SH-SY5Y (cell line): Measurements from ENCODE around the gene NFATC2IP.

Source experiments
- GATA2 ChIP-seq: IDR thresholded peaks from 2 replicates; pipeline ENCODE4 v1.6.1; 2011; ENCODE audit warnings: mild to moderate bottlenecking, low read depth, low read length
- GATA3 ChIP-seq: IDR thresholded peaks from 2 replicates; pipeline ENCODE4 v1.6.1; 2011; ENCODE audit warnings: low read depth, mild to moderate bottlenecking, low read length, moderate library complexity

NFATC2IP gene

GRCh38 chr16:28935924-28936783 is 14.6 kb upstream of the NFATC2IP start:
- TF ChIP-seq GATA3 (no peak), GATA2 (no peak)

DNA sequence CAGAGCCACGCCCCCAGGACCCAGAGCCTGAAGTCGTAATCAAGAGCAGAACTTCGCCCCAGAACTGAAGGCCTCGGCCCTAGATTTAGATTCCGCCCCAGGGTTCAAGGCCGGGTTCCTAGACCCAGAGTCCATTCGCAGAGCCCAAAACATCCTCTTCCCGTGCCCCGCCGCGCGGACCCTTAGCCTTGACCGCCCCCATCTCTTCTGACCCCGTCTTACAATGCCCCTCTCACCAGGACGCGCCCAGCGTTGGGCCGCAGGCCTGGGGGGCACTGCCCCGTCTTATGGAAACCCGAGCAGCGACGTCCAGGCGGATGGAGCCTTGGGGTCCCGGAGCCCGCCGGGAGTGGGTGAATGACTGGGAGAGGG is 14.0 kb upstream of the NFATC2IP start:
- no peak for TF ChIP-seq GATA2
- no peak for TF ChIP-seq GATA3

- no peak for TF ChIP-seq GATA3
These were observed 13.4 kb upstream of the NFATC2IP start for GRCh38 chr16:28937222-28937876.

DNA sequence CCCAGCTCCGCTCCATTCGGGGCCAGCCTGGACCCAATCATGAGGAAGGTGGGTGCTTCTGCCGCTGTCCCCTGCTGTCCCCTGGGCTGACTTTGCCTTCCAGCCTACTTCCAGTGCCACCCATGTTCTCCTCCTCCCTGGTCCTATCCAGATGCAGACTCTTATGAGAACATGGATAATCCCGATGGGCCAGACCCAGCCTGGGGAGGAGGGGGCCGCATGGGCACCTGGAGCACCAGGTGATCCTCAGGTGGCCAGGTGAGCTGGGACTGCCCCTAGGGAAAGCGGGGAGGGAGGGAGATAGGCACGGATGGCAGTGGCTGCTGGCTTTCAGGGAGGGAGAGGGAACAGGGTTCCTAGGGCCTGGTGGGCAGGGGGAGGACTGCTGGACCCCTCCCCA is 12.0 kb upstream of the NFATC2IP start:
- TF ChIP-seq GATA2 (no peak), GATA3 (no peak)

DNA sequence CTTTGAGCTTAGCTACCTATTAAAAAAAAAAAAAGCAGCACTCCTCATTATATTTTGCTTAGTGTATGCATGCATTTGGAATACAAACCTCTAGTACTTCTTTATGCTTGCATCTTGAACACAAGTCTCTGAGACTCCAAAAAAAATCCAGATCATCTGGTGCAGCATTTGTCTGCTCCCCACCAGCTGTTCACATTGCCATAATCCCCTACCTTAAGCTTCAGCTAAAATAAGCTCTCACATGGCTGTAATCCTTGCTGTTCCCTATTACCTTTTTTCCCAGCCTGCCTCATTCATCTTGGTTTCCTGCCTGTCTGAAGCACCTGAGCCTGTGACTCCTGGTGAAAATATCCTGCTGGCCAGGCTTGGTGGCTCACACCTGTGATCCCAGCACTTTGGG is 7.5 kb upstream of the NFATC2IP start:
- no peak for TF ChIP-seq GATA2
- TF ChIP-seq GATA3: no peak

DNA sequence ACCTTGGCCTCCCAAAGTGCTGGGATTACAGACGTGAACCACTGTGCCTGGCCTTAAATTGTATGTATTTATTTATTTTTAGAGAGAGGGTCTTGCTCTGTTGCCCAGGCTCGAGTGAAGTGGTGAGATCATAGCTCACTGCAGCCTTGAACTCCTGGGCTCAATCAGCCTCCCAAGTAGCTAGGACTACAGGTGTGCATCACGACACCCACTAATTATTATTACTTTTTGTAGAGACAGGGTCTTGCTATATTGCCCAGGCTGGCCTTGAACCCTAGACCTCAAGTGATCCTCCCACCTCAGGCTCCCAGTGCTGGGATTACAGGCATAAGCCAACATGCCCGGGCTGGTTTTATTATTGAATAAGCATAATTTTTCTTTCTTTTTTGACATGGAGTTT is 4.1 kb upstream of the NFATC2IP start:
- TF ChIP-seq GATA3: no peak
- TF ChIP-seq GATA2: no peak

GRCh38 chr16:28951410-28951943 is 740 bp downstream of the NFATC2IP start:
- TF ChIP-seq GATA2 (no peak), GATA3 (no peak)

DNA sequence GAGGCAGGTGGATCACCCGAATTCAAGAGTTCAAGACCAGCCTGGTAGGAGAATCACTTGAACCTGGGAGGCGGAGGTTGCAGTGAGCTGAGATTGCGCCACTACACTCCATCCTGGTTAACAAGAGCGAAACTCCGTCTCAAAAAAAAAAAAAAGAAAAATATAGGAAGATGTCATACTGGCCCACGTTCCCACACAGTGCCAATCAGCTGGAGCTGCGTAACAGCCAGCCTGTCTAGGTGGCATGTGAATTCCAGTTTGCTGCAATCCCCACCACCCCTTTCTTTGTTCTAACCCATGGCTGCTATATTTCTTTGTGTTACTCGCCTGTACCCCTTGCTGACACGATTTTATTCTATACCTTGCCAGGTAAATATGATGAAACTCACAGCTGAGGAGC is 7.5 kb downstream of the NFATC2IP start:
- TF ChIP-seq GATA3 (no peak), GATA2 (no peak)

- TF ChIP-seq GATA2 (no peak), GATA3 (no peak)
These were observed 8.1 kb downstream of the NFATC2IP start for GRCh38 chr16:28958836-28959235.

DNA sequence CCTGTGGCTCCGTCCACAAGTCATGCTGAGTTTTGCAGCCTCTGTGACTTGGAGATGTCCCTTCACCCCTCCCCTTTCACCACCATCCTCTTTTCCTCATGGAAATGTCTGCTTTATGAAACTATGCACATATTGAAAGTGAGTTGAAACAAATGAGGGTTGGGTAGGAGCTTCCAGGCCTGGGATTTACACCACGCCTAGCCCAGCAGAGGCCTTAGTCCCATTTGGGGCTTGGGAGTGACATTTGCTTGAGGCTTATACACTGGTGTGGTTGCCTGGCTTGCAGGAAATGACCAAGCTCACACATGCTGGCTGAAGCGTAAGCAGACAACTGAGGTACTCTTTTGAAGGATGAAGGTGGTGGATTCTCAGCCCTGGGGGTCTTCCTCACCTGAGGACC is 13.3 kb downstream of the NFATC2IP start:
- no peak for TF ChIP-seq GATA2
- no peak for TF ChIP-seq GATA3

GRCh38 chr16:28964496-28964895 is 13.8 kb downstream of the NFATC2IP start:
- no peak for TF ChIP-seq GATA2
- TF ChIP-seq GATA3: no peak

DNA sequence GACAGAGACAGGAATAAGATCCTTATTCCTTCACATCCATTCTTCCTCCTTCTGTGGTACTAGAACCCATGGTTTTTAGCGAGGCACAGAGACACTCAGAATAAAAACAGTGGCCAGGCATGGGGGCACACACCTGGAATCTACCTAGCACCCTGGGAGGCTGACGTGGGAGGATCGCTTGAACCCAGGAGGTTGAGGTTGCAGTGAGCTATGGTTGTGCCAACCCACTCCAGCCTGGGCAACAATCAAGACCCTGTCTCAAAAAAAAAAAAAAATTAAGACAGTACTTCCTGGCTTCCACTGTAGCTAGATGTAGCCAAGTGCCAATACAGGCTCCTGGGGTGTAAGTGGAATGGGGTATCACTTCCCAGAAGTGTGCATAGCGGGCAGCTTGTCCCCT is 16.4 kb downstream of the NFATC2IP start:
- no peak for TF ChIP-seq GATA3
- TF ChIP-seq GATA2: no peak

GRCh38 chr16:28974007-28974436 is 23.3 kb downstream of the NFATC2IP start:
- no peak for TF ChIP-seq GATA2
- no peak for TF ChIP-seq GATA3

DNA sequence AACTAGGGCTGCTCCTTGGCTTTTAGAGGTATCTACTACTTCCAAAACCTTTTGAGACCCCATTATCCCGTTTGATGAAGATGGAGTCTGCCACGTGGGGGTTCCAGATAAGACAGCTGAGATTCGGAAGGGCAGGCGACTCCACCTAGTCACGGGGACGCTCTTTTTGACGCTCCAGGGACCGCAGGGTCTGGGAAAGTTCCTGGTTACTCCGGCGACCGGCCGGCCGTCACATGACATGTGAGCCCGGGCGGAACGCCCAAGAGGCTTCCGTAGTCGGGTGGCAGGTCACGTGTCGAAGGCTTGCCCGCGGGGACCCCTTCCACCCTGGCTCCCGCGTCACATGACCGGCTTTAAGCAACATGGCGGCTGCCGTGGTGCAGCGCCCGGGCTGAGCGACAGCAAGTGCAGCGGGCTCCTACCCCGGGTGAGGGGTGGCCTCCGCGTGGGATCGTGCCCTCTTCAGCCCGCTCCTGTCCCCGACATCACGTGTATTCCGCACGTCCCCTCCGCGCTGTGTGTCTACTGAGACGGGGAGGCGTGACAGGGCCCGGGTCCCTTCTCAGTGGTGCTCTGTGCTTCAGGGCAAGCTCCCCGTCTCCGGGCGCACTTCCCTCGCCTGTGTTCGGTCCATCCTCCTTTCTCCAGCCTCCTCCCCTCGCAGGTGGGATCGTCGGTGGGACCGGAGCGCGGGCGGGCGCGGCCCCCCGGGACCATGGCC is 23.9 kb downstream of the NFATC2IP start, which contains the start of gene SPNS1:
SPNS1 (plus strand) TSS at position 342 of the 721 bp plus-strand sequence; CDS start at position 716, 374 bp downstream.
- TF ChIP-seq GATA3 (no peak), GATA2 (no peak)

DNA sequence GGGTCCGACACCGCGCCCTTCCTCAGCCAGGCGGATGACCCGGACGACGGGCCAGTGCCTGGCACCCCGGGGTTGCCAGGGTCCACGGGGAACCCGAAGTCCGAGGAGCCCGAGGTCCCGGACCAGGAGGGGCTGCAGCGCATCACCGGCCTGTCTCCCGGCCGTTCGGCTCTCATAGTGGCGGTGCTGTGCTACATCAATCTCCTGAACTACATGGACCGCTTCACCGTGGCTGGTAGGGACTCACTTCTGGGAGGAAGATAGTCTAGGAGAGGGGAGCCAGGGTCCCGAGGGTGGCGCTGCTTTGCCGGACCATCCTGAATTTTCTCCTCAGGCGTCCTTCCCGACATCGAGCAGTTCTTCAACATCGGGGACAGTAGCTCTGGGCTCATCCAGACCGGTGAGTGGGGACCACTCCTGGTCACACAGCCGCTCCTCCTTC is 24.4 kb downstream of the NFATC2IP start:
- TF ChIP-seq GATA2 (no peak), GATA3 (no peak)
